Hematopoietic multipotent progenitor cell treated with erythropoietin and hydrocortisone succinate and interleukin-3 and kit ligand, for 6 days (in vitro differentiated cells): ENCODE measurements around the gene ARL4C.
A peak's percentile ranks its signal among the peaks of the same experiment; 100 is the strongest.

ENCODE experiments used
- DNase-seq: peaks from one replicate; pipeline ENCODE4 v3.0.0-alpha.2; 2015

Gene ARL4C

GRCh38 chr2:234497594-234498235 lies 834 bp upstream of the ARL4C start:
- DNase-seq: no peak

GRCh38 chr2:234496055-234496834 lies 636 bp downstream of the ARL4C start:
- peak; percentile 16 for DNase-seq

- no peak for DNase-seq
These were observed 1.4 kb downstream of the ARL4C start for GRCh38 chr2:234495251-234496054.

DNA sequence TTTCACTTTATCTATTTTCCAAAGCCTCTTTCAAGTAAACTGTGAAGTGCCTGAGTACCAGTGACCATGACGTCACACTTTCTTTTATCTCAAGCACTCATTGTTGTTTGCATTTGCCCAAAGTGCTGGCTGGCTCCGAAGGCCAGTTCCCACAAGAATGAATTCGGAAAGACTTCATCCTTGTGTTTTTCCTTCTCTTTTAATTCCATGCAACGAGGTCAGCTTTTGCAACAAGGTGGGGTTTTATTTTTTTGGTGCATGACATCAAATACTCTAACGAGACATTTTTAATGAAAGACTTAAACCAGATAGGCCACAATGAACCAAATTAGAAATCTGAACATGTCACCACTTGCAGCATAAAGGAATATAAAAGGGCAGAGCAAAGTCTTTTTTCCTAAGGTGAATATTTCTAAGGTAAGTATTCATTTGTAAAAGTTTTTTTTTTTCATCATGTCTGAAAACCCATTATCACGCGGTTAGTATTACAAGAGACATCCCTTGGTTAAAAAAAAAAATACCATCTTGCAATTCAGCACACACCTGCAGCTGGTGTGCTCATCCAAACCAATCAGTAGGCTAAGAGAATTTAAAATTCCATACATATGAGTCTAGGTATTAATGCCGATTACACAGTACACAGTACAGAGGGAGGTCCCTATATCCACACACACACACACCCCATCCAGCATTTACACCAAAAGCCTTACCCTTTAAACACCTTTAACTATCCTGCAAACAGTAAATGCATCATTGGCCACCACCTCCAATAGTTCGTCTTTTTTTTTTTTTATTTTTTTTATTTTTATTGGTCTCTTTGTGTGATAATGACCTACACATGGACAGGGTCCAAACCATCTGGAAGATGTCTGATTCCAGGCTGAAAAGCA lies 2.3 kb downstream of the ARL4C start:
- DNase-seq: peak; percentile 10

DNA sequence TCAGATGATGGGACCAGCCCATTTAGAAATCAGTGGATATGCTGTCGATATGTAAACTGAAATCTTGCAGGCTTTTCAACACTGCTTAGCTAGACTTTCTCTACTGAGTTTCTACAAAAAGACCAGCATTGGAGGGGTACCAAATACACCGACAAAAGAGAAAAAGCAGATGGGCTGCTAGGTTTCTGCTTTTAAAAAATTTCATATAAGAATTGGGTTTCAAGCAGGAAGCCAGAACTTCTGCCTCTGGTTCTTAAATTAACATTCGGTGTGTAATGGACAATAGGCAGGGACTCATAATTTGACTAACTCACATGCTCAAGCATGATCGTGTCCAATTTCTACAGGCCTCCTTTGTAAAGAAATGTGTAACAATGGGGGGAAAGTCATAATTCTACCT lies 3.1 kb downstream of the ARL4C start:
- no peak for DNase-seq

GRCh38 chr2:234492717-234493485 lies 4.0 kb downstream of the ARL4C start:
- DNase-seq: no peak

- no peak for DNase-seq
These were observed 5.0 kb downstream of the ARL4C start for GRCh38 chr2:234491897-234492296.

GRCh38 chr2:234491281-234491680 lies 5.6 kb downstream of the ARL4C start:
- DNase-seq: peak; percentile 42

- DNase-seq: peak; percentile 63
These were observed 6.4 kb downstream of the ARL4C start for GRCh38 chr2:234490271-234491091.

DNA sequence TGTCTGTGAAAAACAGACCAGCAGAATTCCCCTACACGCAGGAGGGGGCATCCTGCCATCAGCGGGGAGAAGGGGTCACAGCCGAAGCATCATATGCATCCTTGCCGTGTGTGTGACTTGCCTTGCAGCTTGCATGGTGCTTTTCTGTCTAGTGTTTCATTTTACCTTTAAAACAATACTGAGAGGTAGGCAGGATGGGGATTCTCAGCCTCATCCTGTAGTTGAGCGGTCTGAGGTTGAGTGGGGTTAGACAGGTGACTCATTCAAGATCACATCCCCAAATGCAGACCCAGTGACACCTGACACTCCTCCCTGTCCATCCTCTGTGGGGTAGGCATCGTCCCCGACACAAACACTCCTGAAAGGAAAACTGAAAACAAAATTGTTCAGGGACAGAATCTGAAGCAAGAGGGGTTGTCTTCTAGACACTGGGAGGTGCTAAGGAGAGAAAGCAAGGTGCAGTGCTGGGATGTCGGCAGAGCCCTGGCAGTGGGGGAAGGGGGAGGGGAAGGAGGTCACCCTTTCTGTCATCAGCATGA lies 7.9 kb downstream of the ARL4C start:
- DNase-seq: no peak

- DNase-seq: no peak
These were observed 8.4 kb downstream of the ARL4C start for GRCh38 chr2:234488486-234488885.

DNA sequence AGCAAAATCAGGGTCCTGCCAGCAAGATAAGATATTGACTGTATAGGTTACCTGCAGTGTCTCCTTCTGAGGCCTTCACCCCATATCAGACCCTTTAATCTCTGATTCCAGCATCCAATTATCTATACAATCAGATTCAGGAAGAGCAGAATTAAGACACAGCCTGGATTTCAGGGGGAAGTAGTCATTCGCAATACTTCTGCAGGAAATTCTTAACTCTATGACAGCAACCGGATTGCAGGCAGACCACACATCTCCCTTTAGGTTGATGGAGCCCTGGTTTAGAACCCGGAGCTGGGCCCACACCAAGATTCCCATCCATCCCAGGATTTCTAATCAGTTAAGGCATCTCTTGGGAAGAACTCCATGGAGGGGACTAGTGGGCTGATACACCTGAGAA lies 9.5 kb downstream of the ARL4C start:
- DNase-seq: no peak

DNA sequence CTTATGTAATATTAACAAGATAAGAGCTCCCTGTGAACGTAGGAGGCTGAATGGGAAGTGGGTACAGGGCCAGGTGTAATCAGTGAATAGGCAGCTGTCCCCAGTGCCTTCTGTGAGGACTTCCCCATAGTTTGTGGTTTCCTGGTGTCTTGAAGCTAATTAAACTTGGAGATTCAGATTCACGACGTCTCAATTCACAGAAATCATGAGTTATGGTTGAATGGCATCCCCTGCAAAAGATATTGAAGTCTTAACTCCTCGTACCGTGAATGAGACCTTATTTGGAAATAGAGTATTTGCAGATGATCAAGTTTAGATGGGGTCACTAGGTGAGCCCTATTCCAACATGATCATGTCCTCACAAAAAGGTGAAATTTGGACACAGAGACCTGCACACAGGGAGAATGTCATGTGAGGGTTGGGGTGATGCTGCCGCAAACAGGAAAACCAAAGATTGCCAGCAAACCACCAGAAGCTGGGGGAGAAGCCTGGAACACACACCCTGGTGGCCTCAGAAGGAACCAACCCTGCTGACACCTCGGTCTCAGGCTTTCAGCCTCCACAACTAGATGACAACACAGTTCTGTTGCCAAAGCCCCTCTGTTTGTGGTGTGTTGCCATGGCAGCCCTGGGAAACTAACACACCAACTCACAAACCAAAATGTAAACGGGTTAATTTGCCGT lies 13.2 kb downstream of the ARL4C start:
- DNase-seq: peak; percentile 77

DNA sequence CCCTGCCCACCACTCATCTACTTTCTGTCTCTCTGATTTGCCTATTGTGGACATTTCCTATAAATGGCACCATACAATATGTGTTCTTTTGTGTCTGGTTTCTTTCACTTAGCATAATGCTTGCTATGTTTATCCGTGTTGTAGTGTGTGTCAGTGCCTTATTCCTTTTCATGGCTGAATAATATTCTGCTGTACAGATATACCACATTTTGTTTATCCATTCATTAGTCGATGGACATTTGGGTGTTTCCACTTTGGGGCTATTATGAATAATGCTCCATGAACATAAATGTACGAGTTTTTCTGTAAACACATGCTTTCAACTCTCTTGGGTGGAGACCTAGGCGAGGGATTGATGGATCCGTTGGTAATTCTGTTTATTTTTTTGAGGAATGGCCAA lies 15.6 kb downstream of the ARL4C start:
- no peak for DNase-seq

DNA sequence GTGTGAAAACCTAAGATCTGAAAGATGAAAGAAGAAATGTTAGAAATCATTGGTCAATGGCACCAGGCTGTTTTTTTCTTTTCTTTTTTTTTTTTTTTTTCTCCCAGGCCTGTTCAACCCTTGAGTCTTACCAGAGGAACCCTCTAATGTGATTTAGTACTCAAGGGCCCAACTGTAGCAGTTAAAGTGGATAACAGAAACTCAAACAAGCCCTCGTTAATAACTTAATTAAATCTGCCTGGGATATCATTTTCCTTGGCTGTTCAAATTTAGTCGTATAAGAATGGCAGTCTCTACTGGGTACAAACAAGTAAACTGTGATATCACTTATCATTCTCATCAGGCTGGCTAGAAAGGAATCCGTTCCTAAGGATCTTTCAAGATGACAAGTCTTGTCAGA lies 16.5 kb downstream of the ARL4C start:
- no peak for DNase-seq

- no peak for DNase-seq
These were observed 17.4 kb downstream of the ARL4C start for GRCh38 chr2:234479465-234479864.

GRCh38 chr2:234478121-234478858 lies 18.6 kb downstream of the ARL4C start:
- no peak for DNase-seq

DNA sequence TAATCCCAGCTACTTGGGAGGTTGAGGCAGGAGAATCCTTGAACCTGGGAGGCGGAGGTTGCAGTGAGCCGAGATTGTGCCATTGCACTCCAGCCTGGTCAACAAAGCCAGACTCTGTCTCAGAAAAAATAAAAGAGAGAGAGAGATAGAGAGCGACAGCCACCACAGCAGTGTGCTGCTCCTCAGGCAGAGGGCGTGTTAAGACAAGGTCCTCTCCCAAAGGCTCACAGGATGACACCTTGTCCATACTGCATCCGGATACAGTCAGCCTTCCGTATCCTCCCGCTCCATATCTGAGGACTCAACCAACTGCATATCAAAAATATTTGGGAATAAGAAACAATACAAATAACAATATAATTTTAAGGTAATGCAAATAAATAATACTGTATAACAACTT lies 20.1 kb downstream of the ARL4C start:
- no peak for DNase-seq

DNA sequence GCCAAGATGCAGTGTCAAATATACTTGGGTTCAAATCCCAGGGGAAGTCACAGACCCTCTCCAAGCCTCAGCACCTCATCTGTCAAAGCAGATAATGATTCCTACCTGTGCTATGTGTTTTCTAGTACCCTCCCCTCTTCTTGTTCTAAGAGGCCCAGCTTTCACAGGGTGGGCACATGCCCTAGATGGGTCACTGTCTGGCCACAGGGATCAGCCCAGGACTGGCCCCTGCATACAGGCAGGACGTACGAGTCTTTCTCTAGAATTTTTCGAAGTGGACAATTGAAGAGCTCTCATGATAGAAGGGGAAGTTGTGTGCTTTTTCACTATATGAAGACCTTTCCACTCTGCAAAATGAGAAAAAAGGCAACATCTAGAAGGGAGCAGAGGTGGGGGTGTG lies 22.2 kb downstream of the ARL4C start:
- no peak for DNase-seq
